Adrenal gland (tissue), 5 donors: ENCODE results near the gene KLHL29.

Source experiments
- CTCF ChIP-seq, 6 experiments: fragments of 450-650 bp in 4 of 6; fragments of 200-600 bp in 2 of 6; sonication (generic) in 1 of 6; IDR thresholded peaks; 1 replicate in 5 of 6; 2 replicates in 1 of 6; pipeline versions ENCODE4 v1.5.1 to v1.8.0; 2016 to 2021; ENCODE audit warnings: antibody characterized with exemption in 6 of 6, mild to moderate bottlenecking in 2 of 6, moderate library complexity in 1 of 6
- POLR2A ChIP-seq, 2 donors: fragments of 450-650 bp; IDR thresholded peaks; one replicate each; pipeline ENCODE4 v1.6.1; 2017; ENCODE audit warnings: antibody characterized with exemption in 2 of 2, mild to moderate bottlenecking in 2 of 2, moderate library complexity in 1 of 2
- donor health status: DM: no; HTN: no; CAD: no.

- TF ChIP-seq CTCF (IDR thresholded peaks at IDR 0.05) (peak in 1 of 6 experiments; percentile 1), POLR2A (IDR thresholded peaks at IDR 0.05) (no peak)
Measured at GRCh38 chr2:23385351-23385747, 370 bp downstream of the KLHL29 start.
